Measurements from ENCODE around the gene SEMA3A.

The SEMA3A gene

DNA sequence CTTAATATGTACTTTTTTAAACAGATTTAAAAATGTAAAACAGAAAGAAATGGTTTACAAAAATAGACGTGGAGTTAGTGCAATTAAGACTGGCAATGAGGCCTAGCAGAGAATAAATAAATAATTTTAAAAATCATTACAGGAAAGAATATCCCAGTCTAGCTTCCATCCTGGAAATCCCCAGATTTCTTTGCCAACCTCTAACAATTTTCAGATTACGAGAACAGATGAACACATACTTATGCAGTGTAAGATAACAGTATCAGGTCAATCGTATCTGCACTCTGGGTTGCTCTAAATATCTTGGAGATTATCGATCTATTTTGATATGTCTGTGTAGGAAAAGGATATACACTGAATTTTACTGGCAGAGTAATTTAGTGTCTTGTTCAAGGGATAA, 210.5 kb downstream of the SEMA3A start:
- in situ Hi-C loops (cut with MboI; ENCODE audit: low pct_unique_long_range_greater_than_20kb, low sequenced_read_pairs), result no loop called here
- no peak for DNase-seq

DNA sequence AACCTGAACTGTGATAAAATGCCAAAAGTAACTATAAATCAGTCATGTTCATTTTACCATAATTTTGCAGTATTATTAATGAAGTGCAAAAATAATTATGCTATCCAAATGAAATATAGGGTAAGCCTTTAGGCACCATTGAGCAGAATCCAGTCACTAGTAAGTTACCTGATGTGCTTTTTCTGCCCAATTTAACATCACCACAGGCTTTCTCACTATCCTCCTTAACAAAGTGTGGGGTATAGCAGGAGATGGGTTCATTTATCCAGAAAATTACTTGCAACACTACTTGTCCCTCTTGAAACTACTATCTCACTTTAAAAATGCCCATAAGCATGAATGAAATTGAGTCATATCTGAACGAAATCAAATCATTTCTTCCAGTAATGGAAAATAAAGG, 211.0 kb downstream of the SEMA3A start:
- in situ Hi-C loops (cut with MboI; ENCODE audit: low pct_unique_long_range_greater_than_20kb, low sequenced_read_pairs), result no loop called here
- no peak for DNase-seq

GRCh38 chr7:83976302-83976701, 218.3 kb downstream of the SEMA3A start:
- in situ Hi-C loops (cut with MboI; ENCODE audit: low pct_unique_long_range_greater_than_20kb, low sequenced_read_pairs), result no loop called here

GRCh38 chr7:83970081-83970480, 224.5 kb downstream of the SEMA3A start:
- in situ Hi-C loops (cut with MboI; ENCODE audit: low pct_unique_long_range_greater_than_20kb, low sequenced_read_pairs), result loop anchor here (25.0 kb wide), 1 partner anchor 1042 kb away; no protein-coding TSS in a partner anchor

More at GRCh38 chr7:83976302-83976701, 218.3 kb downstream of the SEMA3A start:
- DNase-seq, result peak; percentile 42

GRCh38 chr7:83964318-83964717, 230.3 kb downstream of the SEMA3A start:
- in situ Hi-C loops (cut with MboI; ENCODE audit: low pct_unique_long_range_greater_than_20kb, low sequenced_read_pairs), result loop anchor here (25.0 kb wide), 1 partner anchor 1048 kb away; no protein-coding TSS in a partner anchor
- DNase-seq, result no peak

More at GRCh38 chr7:83970081-83970480, 224.5 kb downstream of the SEMA3A start:
- DNase-seq, result no peak

- peak; percentile 17 for DNase-seq
- in situ Hi-C loops (cut with MboI; ENCODE audit: low pct_unique_long_range_greater_than_20kb, low sequenced_read_pairs), result loop anchor here (25.0 kb wide), 1 partner anchor 1055 kb away; no protein-coding TSS in a partner anchor
Observed at GRCh38 chr7:83957333-83957732, 237.3 kb downstream of the SEMA3A start.

DNA sequence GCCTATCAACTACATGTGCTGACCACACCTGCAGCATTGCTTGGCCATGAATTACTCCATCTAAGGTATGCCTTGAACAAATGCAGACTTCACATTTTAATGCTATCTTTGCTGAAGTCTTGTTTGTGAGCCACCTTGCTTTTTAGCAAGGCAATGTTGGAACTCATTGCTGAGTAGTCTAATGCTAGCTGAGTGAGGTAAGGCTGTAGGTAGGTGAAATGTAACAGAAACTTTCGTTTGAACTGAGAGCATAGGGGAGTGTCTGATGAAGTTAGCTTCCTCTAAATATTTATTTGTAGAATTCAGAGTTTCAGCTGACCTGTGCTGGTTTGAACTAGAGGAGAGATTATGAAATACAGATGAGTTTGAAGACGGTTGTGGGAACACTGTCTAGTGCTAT, 238.5 kb downstream of the SEMA3A start:
- in situ Hi-C loops (cut with MboI; ENCODE audit: low pct_unique_long_range_greater_than_20kb, low sequenced_read_pairs), result loop anchor here (25.0 kb wide), 1 partner anchor 1056 kb away; no protein-coding TSS in a partner anchor
- DNase-seq, result no peak

GRCh38 chr7:83952236-83952635, 242.4 kb downstream of the SEMA3A start:
- DNase-seq, result no peak
- in situ Hi-C loops (cut with MboI; ENCODE audit: low pct_unique_long_range_greater_than_20kb, low sequenced_read_pairs), result loop anchor here (25.0 kb wide), 1 partner anchor 1060 kb away; no protein-coding TSS in a partner anchor

DNA sequence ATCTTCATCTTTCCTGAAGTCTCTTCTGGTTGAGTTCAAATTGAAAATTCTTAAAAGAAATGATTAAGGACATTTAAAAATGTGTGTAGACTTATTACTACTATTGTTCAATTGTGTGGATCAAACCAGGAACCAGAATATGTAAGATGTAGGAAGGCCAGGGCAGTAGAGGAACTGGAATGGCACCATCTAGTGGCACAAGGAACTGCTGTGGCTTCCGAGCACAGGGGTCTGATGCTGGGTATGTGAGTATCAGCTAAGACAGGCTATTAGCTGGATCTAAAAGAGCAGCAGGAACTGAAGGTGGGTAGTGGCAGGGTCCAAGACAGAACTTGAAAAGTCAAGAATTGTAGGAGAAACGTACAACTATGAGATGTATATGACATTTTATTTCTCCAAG, 247.3 kb downstream of the SEMA3A start:
- in situ Hi-C loops (cut with MboI; ENCODE audit: low pct_unique_long_range_greater_than_20kb, low sequenced_read_pairs), result no loop called here
- peak; percentile 52 for DNase-seq

DNA sequence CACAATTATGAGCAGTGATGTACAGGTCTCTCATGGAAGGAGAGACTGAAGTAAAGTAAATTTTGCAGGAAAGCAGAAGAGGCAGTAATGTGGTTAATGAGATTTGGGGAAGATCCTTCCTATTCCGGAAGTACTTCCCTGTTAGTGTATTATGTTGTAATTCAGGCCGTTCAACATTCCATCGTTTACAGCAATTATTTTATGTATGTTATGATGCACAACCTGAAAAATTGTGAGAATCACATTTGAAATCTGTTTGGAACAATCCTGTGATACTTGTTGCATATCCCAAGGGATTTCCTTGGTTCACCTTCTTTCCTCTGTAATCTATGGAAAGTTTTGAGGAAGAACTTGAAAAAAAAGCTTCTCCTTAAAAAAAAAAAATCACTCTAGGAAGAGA, 247.8 kb downstream of the SEMA3A start:
- in situ Hi-C loops (cut with MboI; ENCODE audit: low pct_unique_long_range_greater_than_20kb, low sequenced_read_pairs), result no loop called here
- DNase-seq, result no peak

DNA sequence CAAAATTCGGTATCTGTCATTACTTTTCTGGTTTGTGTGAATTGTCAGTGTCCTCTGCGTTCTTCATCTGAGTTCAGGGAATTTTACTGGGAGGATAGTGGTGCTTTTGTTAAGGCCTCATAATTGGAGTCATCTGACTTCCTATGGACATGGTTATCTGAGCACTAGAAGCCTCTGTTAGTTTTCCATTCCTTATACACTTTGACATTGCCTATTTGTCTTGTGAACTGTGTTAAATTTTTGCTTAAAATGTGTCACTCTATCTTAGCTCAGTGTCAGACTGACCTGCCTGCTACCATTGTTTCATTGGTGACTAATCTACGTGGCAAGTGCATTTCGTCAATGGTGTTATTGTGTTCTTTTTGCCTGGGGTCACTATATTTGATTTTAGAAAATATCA, 253.3 kb downstream of the SEMA3A start:
- in situ Hi-C loops (cut with MboI; ENCODE audit: low pct_unique_long_range_greater_than_20kb, low sequenced_read_pairs), result no loop called here
- no peak for DNase-seq

- in situ Hi-C loops (cut with MboI; ENCODE audit: low pct_unique_long_range_greater_than_20kb, low sequenced_read_pairs), result no loop called here
- no peak for DNase-seq
Observed at GRCh38 chr7:83937930-83938329, 256.7 kb downstream of the SEMA3A start.

- DNase-seq, result peak; percentile 64
- in situ Hi-C loops (cut with MboI; ENCODE audit: low pct_unique_long_range_greater_than_20kb, low sequenced_read_pairs), result no loop called here
Observed at GRCh38 chr7:83936056-83936708, 258.4 kb downstream of the SEMA3A start.

- DNase-seq, result no peak
- in situ Hi-C loops (cut with MboI; ENCODE audit: low pct_unique_long_range_greater_than_20kb, low sequenced_read_pairs), result no loop called here
Observed at GRCh38 chr7:83934118-83934734, 260.4 kb downstream of the SEMA3A start.

- no peak for DNase-seq
- in situ Hi-C loops (cut with MboI; ENCODE audit: low pct_unique_long_range_greater_than_20kb, low sequenced_read_pairs), result no loop called here
Observed at GRCh38 chr7:83931968-83932367, 262.6 kb downstream of the SEMA3A start.

DNA sequence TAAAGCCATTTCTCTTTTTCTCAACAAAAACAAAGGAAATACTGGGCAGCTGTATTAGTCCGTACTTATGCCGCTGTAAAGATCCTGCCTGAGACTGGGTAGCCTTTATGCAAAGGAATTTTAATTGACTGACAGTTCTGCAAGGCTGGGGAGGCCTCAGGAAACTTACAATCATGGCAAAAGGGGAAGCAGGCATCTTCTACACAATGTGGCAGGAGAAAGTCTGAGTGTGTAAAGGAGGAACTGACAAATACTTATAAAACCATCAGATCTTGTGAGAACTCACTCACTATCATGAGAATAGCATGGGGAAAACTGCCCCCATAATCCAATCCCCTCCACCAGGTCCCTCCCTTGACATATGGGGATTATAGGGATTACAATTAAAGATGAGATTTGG, 264.3 kb downstream of the SEMA3A start:
- peak; percentile 59 for DNase-seq
- in situ Hi-C loops (cut with MboI; ENCODE audit: low pct_unique_long_range_greater_than_20kb, low sequenced_read_pairs), result no loop called here

DNA sequence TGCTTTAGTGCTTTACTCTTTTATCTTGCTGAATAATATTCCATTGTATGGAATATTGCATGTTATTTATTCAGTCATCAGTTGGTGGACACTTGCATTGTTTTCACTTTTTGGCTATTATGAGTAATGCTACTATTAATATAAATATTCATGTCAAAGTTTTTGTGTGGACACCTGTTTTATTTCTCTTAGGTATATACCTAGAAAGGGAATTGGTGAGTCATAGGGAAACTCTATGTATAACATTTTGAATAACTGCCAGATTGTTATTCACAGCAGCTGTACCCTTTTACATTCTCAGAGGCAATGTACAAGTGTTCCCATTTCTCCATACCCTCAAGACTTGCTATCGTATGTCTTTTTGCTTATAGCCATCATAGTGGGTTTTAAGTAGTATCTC, 268.7 kb downstream of the SEMA3A start:
- in situ Hi-C loops (cut with MboI; ENCODE audit: low pct_unique_long_range_greater_than_20kb, low sequenced_read_pairs), result no loop called here
- DNase-seq, result no peak

DNA sequence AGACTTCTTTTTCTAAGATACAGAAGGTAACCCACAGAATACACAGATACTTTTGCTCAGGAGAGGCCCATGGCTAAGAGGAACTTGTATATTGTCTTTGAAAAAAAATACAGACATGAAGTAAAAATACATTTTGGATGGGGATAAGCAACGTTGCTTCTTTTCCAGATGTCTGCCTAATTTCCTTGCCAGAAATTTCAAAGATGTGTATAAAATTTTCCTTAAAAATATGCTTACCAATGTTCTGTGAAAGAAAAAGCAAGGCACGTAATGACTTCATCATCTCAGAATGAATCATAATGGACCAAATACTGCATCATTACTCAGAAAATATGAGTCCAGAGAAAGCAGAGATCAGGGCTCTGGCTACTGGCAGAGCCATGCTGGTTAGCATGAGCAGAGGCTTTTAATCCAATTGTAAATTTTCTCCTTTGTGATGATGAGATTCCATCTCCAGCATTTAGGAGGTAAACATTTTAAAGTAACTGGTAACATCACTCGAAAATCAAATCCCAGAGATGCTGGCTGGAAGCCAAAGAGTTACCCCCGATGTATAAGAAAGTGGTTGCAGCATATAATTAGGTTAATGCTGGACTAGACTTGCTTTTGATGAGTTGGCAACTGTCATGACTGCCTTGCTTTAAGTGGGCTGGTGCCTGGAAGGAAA, 272.5 kb downstream of the SEMA3A start:
- in situ Hi-C loops (cut with MboI; ENCODE audit: low pct_unique_long_range_greater_than_20kb, low sequenced_read_pairs), result no loop called here
- no peak for DNase-seq

DNA sequence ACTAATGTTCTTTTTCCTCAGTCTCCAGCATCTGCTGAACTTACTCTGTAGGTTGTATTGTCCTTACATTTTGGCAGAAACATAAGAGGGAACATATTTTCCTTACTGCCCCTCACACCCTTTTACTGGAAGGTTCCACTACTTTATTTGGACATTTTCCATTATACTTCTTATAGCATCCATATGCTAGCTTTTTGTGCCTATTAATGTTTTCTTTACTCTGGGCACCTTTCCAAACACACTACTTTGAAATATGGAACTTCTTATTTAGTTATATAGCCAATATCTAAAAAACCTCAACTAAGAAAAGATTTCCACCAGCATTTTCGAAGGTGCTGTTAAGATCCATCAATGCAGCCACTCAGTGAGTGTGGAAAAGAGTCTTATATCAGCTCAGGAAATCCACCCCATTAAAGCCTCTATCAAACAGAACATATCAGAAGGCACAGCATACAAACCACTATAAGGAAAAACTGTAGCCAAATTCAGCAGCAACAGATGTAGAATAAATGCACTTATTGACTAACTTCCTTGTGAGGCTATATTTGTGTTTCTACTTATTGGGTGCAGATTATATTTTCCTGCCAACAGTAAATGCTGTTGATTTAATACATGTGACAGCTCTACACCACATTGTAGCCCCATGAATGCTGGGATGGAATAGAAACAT, 273.2 kb downstream of the SEMA3A start:
- no peak for DNase-seq
- in situ Hi-C loops (cut with MboI; ENCODE audit: low pct_unique_long_range_greater_than_20kb, low sequenced_read_pairs), result no loop called here

DNA sequence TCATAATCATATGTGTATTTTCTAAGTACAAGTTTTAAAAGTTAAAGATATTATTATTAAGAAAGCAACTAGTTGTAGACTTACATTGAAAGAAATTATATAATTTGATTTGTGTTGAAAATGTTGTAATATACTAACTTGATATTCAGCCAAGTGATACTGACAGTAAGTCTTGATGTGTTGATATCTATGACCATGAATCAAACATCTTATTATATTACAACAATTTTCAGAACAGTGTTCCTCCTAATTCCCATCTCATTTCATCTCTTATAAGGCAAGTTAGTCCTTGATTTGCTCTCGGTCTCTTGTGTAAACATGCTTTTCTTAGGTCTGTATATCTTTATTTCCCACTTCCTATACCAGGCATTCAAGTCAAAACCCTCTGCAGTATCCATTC, 276.4 kb downstream of the SEMA3A start:
- in situ Hi-C loops (cut with MboI; ENCODE audit: low pct_unique_long_range_greater_than_20kb, low sequenced_read_pairs), result no loop called here
- no peak for DNase-seq
